K562 (cell line): ENCODE results near the gene PJA1.

Experiments used
- BHLHE40 ChIP-seq: IDR thresholded peaks from 2 replicates; pipeline ENCODE4 v1.6.1; 2011; ENCODE audit warnings: low read length, improper control_type of control experiment
- BMI1 ChIP-seq: fragments of 150-350 bp; IDR thresholded peaks from 2 replicates; pipeline ENCODE4 v1.6.1; 2014; ENCODE audit warnings: low read length
- ELF4 ChIP-seq: fragments of 450-650 bp; formaldehyde crosslinking; IDR thresholded peaks from 2 replicates; pipeline ENCODE4 v1.4.0; 2022; ENCODE audit warnings: missing genetic modification characterization
- LEF1 ChIP-seq: fragments of 450-650 bp; IDR thresholded peaks from 2 replicates; pipeline ENCODE4 v1.6.1; 2016; ENCODE audit warnings: mild to moderate bottlenecking
- TF ChIP-seq, protein P1 (sequence below), 3 experiments: IDR thresholded peaks in 2 of 3; conservative IDR thresholded peaks in 1 of 3; 2 replicates each; pipeline ENCODE4 v1.5.1; 2011 to 2012; ENCODE audit warnings: low read length in 3 of 3, mild to moderate bottlenecking in 3 of 3, control low read depth in 2 of 3, improper control_type of control experiment in 1 of 3, inconsistent platforms in 1 of 3, low read depth in 1 of 3, mixed read lengths in 1 of 3, moderate library complexity in 1 of 3; ENCODE audit not compliant: insufficient read depth in 2 of 3
- TF ChIP-seq, protein P2 (sequence below): fragments of 250-450 bp; sonication (Bioruptor Pico); IDR thresholded peaks from 2 replicates; pipeline ENCODE4 v1.5.0; 2021
- TF ChIP-seq, protein P3 (sequence below): sonication (generic); formaldehyde crosslinking; IDR thresholded peaks from 2 replicates; pipeline ENCODE4 v1.8.0; 2022; ENCODE audit warnings: mild to moderate bottlenecking, missing genetic modification reagents
- TF ChIP-seq, protein P4 (sequence below): sonication (generic); formaldehyde crosslinking; IDR thresholded peaks from 2 replicates; pipeline ENCODE4 v1.8.1; 2022; ENCODE audit warnings: missing genetic modification reagents

DNA sequence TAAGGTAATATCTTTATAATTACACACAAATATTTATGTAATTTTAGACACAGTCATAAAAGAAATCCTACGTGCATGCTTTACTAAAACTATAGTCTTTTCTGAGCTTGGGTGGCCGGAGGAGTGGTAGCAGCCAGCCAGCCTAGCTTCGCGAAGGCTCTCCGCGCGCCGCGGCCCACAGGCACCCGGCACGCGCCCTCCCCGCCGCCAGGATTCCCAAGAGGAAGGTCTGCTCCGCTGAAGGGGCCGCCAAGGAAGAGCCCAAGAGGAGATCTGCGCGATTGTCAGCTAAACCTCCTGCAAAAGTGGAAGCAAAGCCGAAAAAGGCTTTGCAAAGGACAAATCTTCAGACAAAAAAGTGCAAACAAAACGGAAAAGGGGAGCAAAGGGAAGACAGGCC lies 8.7 kb upstream of the PJA1 start:
- TF ChIP-seq, protein P1, sequence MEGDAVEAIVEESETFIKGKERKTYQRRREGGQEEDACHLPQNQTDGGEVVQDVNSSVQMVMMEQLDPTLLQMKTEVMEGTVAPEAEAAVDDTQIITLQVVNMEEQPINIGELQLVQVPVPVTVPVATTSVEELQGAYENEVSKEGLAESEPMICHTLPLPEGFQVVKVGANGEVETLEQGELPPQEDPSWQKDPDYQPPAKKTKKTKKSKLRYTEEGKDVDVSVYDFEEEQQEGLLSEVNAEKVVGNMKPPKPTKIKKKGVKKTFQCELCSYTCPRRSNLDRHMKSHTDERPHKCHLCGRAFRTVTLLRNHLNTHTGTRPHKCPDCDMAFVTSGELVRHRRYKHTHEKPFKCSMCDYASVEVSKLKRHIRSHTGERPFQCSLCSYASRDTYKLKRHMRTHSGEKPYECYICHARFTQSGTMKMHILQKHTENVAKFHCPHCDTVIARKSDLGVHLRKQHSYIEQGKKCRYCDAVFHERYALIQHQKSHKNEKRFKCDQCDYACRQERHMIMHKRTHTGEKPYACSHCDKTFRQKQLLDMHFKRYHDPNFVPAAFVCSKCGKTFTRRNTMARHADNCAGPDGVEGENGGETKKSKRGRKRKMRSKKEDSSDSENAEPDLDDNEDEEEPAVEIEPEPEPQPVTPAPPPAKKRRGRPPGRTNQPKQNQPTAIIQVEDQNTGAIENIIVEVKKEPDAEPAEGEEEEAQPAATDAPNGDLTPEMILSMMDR (IDR thresholded peaks at IDR 0.05 in 2 of 3, conservative IDR thresholded peaks at IDR 0.05 in 1 of 3; ENCODE audit: insufficient read depth in 2 of 3, low read depth in 1 of 3, low read length in 3 of 3) = no peak
- TF ChIP-seq, protein P2, sequence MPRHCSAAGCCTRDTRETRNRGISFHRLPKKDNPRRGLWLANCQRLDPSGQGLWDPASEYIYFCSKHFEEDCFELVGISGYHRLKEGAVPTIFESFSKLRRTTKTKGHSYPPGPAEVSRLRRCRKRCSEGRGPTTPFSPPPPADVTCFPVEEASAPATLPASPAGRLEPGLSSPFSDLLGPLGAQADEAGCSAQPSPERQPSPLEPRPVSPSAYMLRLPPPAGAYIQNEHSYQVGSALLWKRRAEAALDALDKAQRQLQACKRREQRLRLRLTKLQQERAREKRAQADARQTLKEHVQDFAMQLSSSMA (CRISPR knock-in tag) = no peak
- TF ChIP-seq LEF1 (no peak), BHLHE40 (no peak), BMI1 (no peak), ELF4 (CRISPR knock-in tag) (no peak)
- TF ChIP-seq, protein P3, sequence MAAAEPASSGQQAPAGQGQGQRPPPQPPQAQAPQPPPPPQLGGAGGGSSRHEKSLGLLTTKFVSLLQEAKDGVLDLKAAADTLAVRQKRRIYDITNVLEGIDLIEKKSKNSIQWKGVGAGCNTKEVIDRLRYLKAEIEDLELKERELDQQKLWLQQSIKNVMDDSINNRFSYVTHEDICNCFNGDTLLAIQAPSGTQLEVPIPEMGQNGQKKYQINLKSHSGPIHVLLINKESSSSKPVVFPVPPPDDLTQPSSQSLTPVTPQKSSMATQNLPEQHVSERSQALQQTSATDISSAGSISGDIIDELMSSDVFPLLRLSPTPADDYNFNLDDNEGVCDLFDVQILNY (CRISPR knock-in tag) = no peak
- TF ChIP-seq, protein P4, sequence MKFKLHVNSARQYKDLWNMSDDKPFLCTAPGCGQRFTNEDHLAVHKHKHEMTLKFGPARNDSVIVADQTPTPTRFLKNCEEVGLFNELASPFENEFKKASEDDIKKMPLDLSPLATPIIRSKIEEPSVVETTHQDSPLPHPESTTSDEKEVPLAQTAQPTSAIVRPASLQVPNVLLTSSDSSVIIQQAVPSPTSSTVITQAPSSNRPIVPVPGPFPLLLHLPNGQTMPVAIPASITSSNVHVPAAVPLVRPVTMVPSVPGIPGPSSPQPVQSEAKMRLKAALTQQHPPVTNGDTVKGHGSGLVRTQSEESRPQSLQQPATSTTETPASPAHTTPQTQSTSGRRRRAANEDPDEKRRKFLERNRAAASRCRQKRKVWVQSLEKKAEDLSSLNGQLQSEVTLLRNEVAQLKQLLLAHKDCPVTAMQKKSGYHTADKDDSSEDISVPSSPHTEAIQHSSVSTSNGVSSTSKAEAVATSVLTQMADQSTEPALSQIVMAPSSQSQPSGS (CRISPR knock-in tag) = no peak
